HepG2 (cell line): ENCODE results near the gene BCAS3. TPM values are rescaled to one million over a fixed set of nuclear protein-coding genes. Genes with fewer than 3 reads are reported as not detected.

Experiments
- AFF4 ChIP-seq: sonication (generic); formaldehyde crosslinking; IDR thresholded peaks from 2 replicates; pipeline ENCODE4 v1.4.0; 2020; ENCODE audit warnings: missing genetic modification reagents
- ARID5B ChIP-seq: IDR thresholded peaks from 2 replicates; pipeline ENCODE4 v1.4.0; 2020; ENCODE audit warnings: mild to moderate bottlenecking, missing genetic modification reagents
- DZIP1 ChIP-seq: sonication (generic); formaldehyde crosslinking; IDR thresholded peaks from 2 replicates; pipeline ENCODE4 v1.5.0; 2020; ENCODE audit warnings: mild to moderate bottlenecking, missing genetic modification reagents
- FOXA1 ChIP-seq, 2 experiments: fragments of 450-650 bp in 1 of 2; sonication (generic) in 1 of 2; formaldehyde crosslinking in 1 of 2; IDR thresholded peaks; 2 replicates each; pipeline versions ENCODE4 v1.4.0 to v1.6.1; 2016 to 2020; ENCODE audit warnings: missing genetic modification reagents in 1 of 2
- GFI1 ChIP-seq: sonication (generic); formaldehyde crosslinking; IDR thresholded peaks from 2 replicates; pipeline ENCODE4 v1.5.0; 2020; ENCODE audit warnings: missing genetic modification reagents, mild to moderate bottlenecking, borderline replicate concordance
- JUNB ChIP-seq: sonication (generic); formaldehyde crosslinking; IDR thresholded peaks from 2 replicates; pipeline ENCODE4 v1.8.0; 2022; ENCODE audit warnings: missing genetic modification reagents, mild to moderate bottlenecking, borderline replicate concordance
- SSRP1 ChIP-seq: IDR thresholded peaks from 2 replicates; pipeline ENCODE4 v1.6.1; 2016; ENCODE audit warnings: control low read depth
- XBP1 ChIP-seq: sonication (generic); formaldehyde crosslinking; IDR thresholded peaks from 2 replicates; pipeline ENCODE4 v1.5.0; 2020; ENCODE audit warnings: missing genetic modification reagents
- ZBTB43 ChIP-seq: sonication (generic); formaldehyde crosslinking; conservative IDR thresholded peaks from 2 replicates; pipeline ENCODE4 v1.4.0; 2020; ENCODE audit warnings: missing genetic modification reagents
- ZBTB49 ChIP-seq: sonication (generic); formaldehyde crosslinking; IDR thresholded peaks from 2 replicates; pipeline ENCODE4 v1.4.0; 2020; ENCODE audit warnings: missing genetic modification reagents, borderline replicate concordance
- ZFP1 ChIP-seq: IDR thresholded peaks from 2 replicates; pipeline ENCODE4 v1.6.1; 2016
- ZKSCAN1 ChIP-seq: fragments of 150-350 bp; IDR thresholded peaks from 2 replicates; pipeline ENCODE4 v1.6.1; 2014; ENCODE audit warnings: low read length
- ZNF644 ChIP-seq: IDR thresholded peaks from 2 replicates; pipeline ENCODE4 v1.6.1; 2016; ENCODE audit warnings: low read depth
- polyA plus RNA-seq, 8 experiments: library from polyadenylated mRNA; depleted of rRNA in 3 of 8; stranded (reverse) in 7 of 8; unstranded in 1 of 8; fragments of >200 nt; fragmentation: Illumina TruSeq in 4 of 8; extraction: Trizol in 4 of 8; gene quantifications; 2 replicates each; pipeline versions ENCODE4 v1.2.1 to v1.2.3, GENCODE V29; 2011 to 2016; ENCODE audit warnings: low read depth in 4 of 8, missing spikeins in 1 of 8, mixed read lengths in 1 of 8; ENCODE audit not compliant: insufficient read depth in 1 of 8
- total RNA-seq, 5 experiments: library from RNA; depleted of rRNA; stranded (reverse); fragments of >200 nt; fragmentation: Illumina TruSeq; extraction: Trizol; gene quantifications; 2 replicates each; pipeline ENCODE4 v1.2.3, GENCODE V29; 2016; ENCODE audit warnings: low read depth in 1 of 5

Gene BCAS3
- total and polyA plus RNA-seq, 2 of the 13 experiments (the other 11 are each of a cell fraction or from before 2014, with no cell fraction given) = 10.7 to 11.2 TPM

GRCh38 chr17:61393904-61394629 lies 716.4 kb downstream of the BCAS3 start (continued):
- no peak for TF ChIP-seq XBP1
- no peak for TF ChIP-seq ZBTB49 (CRISPR knock-in tag)
- no peak for TF ChIP-seq SSRP1 (CRISPR knock-in tag)
- no peak for TF ChIP-seq JUNB
- TF ChIP-seq ZNF644 (CRISPR knock-in tag) = peak; percentile 73; the same call in 1 of the 2 replicates
- TF ChIP-seq ARID5B = peak; percentile 74
- TF ChIP-seq DZIP1 (CRISPR knock-in tag) = no peak; the same call in 1 of the 2 replicates
- TF ChIP-seq FOXA1 (IDR thresholded peaks at IDR 0.05) = no peak
- peak; percentile 54; the same call in 1 of the 2 replicates for TF ChIP-seq FOXA1 (CRISPR knock-in tag; IDR thresholded peaks at IDR 0.05)
- no peak for TF ChIP-seq ZBTB43 (CRISPR knock-in tag)
- TF ChIP-seq ZFP1 (CRISPR knock-in tag) = peak; percentile 87
- peak; percentile 87; the same call in 1 of the 2 replicates for TF ChIP-seq GFI1 (CRISPR knock-in tag)
- TF ChIP-seq AFF4 (CRISPR knock-in tag) = no peak
- no peak for TF ChIP-seq ZKSCAN1
